Thyroid gland (tissue), 4 donors: ENCODE results near the gene GTF2H1. TPM values are rescaled to one million over a fixed set of nuclear protein-coding genes. Genes with fewer than 3 reads are reported as not detected.

Experiments used
- DNase-seq, 2 donors: peaks; one replicate each; pipeline ENCODE4 v3.0.0-alpha.2; 2019
- H3K27ac ChIP-seq, 3 donors: fragments of 200-600 bp; sonication (generic); 1 replicate in 2 of 3; 2 replicates in 1 of 3; pipeline ENCODE4 v1.5.1; 2016 to 2019; ENCODE audit warnings: mild to moderate bottlenecking in 1 of 3, moderate library complexity in 1 of 3
- H3K27me3 ChIP-seq: fragments of 200-600 bp; sonication (generic); one replicate; pipeline ENCODE4 v1.5.1; 2019
- H3K36me3 ChIP-seq, 2 donors: fragments of 200-600 bp; sonication (generic); one replicate each; pipeline ENCODE4 v1.5.1; 2016 to 2019
- H3K4me1 ChIP-seq, 2 donors: fragments of 200-600 bp; sonication (generic); one replicate each; pipeline ENCODE4 v1.5.1; 2017 to 2019
- H3K4me3 ChIP-seq, 3 donors: fragments of 200-600 bp; sonication (generic); replicated peaks in 1 of 3; 1 replicate in 2 of 3; 2 replicates in 1 of 3; pipeline ENCODE4 v1.5.1; 2016; ENCODE audit warnings: mild to moderate bottlenecking in 1 of 3
- H3K9me3 ChIP-seq: fragments of 200-600 bp; sonication (generic); one replicate; pipeline ENCODE4 v1.5.1; 2017
- POLR2A ChIP-seq, 2 donors: fragments of 450-650 bp; IDR thresholded peaks; one replicate each; pipeline ENCODE4 v1.6.1; 2017; ENCODE audit warnings: antibody characterized with exemption in 2 of 2, mild to moderate bottlenecking in 2 of 2, moderate library complexity in 1 of 2
- WGBS, 2 donors: methylation state at CpG; one replicate each; pipeline ENCODE4 v1.1.5; 2017; 5-methylcytosine and 5-hydroxymethylcytosine counted together
- intact Hi-C: fragments of 100-400 bp; cut with DNase I; formaldehyde crosslinking; loops from one replicate; pipeline ENCODE4 v1.15.1; 2023
- total RNA-seq, 4 donors: library from RNA; depleted of rRNA; stranded (reverse); fragments of >200 nt; gene quantifications; one replicate each; pipeline ENCODE4 v1.2.3, GENCODE V29; 2016
- TF ChIP-seq, protein P1 (sequence below), 6 experiments: fragments of 200-600 bp in 3 of 6; fragments of 450-650 bp in 3 of 6; sonication (generic) in 3 of 6; IDR thresholded peaks; one replicate each; pipeline ENCODE4 v1.5.1; 2016 to 2019; ENCODE audit warnings: antibody characterized with exemption in 6 of 6, mild to moderate bottlenecking in 2 of 6, inconsistent platforms in 1 of 6, moderate library complexity in 1 of 6

GTF2H1 gene
- total RNA-seq, 4 donors from 2014 or later = 61.9 to 81.4 (median 72.4) TPM

DNA sequence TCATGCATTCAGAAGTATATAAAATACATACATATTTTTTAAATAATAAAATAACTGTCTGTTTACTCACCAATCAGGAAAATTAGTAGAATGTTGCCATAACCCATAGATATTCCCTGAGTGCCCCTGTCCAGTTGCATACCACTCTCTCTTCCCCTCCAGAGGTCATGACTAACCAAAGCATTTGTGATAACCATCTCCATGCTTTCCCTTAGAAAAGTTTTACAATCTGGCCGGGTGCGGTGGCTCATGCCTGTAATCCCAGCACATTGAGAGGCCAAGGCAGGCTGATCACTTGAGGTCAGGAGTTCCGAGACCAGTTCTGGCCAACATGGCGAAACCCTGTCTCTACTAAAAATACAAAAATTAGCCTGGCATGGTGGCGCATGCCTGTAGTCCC is 38.8 kb downstream of the GTF2H1 start:
- Histone ChIP-seq H3K27me3 (no peaks in the 10 kb centered on the region), H3K27ac (no peak overlapping the region), H3K36me3 (peaks cover 50 to 58% of the 10 kb centered on the region in 2 donors), H3K4me1 (no peaks in the 10 kb centered on the region), H3K4me3 (no peak overlapping the region), H3K9me3 (no peaks in the 10 kb centered on the region)
- TF ChIP-seq, protein P1, sequence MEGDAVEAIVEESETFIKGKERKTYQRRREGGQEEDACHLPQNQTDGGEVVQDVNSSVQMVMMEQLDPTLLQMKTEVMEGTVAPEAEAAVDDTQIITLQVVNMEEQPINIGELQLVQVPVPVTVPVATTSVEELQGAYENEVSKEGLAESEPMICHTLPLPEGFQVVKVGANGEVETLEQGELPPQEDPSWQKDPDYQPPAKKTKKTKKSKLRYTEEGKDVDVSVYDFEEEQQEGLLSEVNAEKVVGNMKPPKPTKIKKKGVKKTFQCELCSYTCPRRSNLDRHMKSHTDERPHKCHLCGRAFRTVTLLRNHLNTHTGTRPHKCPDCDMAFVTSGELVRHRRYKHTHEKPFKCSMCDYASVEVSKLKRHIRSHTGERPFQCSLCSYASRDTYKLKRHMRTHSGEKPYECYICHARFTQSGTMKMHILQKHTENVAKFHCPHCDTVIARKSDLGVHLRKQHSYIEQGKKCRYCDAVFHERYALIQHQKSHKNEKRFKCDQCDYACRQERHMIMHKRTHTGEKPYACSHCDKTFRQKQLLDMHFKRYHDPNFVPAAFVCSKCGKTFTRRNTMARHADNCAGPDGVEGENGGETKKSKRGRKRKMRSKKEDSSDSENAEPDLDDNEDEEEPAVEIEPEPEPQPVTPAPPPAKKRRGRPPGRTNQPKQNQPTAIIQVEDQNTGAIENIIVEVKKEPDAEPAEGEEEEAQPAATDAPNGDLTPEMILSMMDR (IDR thresholded peaks at IDR 0.05) = no peak
- no peak for TF ChIP-seq POLR2A (IDR thresholded peaks at IDR 0.05)
- no peak for DNase-seq
- WGBS, 2 donors = 98 to 99% methylated on average over 5 of the region's 5 CpGs
- intact Hi-C loops = no loop called here

DNA sequence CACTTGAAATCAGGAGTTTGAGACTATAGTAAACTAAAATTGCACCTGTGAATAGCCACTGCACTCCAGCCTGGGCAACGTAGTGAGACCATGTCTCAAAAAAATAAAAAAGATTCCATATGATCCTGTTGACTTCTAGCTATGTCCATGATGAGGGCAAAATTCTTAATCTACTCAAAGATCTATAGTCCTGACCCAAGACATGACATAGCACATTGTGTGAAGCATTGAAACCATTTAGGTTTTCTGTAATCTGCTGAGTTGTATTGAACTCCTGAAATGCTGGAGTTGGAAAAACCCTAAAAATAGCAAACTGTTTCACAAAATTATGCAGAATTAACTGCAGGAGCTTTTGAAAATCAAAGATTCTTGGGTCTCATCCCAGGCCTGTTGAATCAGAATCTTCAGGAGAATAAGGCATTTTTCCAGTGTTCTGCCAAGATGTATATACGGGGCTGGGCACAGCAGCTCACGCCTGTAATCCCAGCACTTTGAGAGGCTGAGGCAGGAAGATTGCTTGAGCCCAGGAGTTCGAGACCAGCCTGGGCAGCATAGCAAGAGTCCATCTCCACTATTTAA is 42.2 kb downstream of the GTF2H1 start:
- H3K4me3 ChIP-seq = no peak overlapping the region
- peaks cover 41 to 47% of the 10 kb centered on the region in 2 donors for H3K36me3 ChIP-seq
- TF ChIP-seq POLR2A (IDR thresholded peaks at IDR 0.05) = no peak
- TF ChIP-seq, protein P1 (IDR thresholded peaks at IDR 0.05) = no peak
- 93 to 94% methylated on average over 4 of the region's 4 CpGs for WGBS, 2 donors
- H3K9me3 ChIP-seq = no peaks in the 10 kb centered on the region
- DNase-seq = no peak
- intact Hi-C loops = no loop called here
- H3K27me3 ChIP-seq = no peaks in the 10 kb centered on the region
- no peak overlapping the region for H3K27ac ChIP-seq
- H3K4me1 ChIP-seq = no peaks in the 10 kb centered on the region

DNA sequence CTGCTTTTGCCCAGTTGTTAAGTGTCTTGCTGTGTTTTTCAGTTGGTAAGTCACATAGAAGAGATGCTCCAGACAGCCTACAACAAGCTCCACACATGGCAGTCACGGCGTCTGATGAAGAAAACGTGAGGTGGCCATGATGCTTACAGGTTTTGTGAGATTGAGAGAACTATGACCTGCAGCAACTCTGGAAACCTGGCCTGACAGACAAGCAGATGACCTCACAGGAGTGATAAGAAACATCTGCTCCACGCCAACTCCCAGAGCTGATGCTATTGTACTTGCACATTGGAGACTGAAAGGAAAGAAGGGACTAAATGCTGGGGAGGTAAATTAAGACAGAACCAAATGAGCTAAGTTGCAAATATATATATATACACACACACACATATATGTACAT is 43.4 kb downstream of the GTF2H1 start:
- TF ChIP-seq POLR2A (IDR thresholded peaks at IDR 0.05) = no peak
- TF ChIP-seq, protein P1 (IDR thresholded peaks at IDR 0.05) = no peak
- no peak for DNase-seq
- Histone ChIP-seq H3K4me3 (no peak overlapping the region), H3K27me3 (no peaks in the 10 kb centered on the region), H3K9me3 (no peaks in the 10 kb centered on the region), H3K36me3 (peaks cover 37 to 43% of the 10 kb centered on the region in 2 donors), H3K4me1 (no peaks in the 10 kb centered on the region), H3K27ac (no peak overlapping the region)
- 93 to 95% methylated on average over 4 of the region's 4 CpGs for WGBS, 2 donors
- intact Hi-C loops = no loop called here

DNA sequence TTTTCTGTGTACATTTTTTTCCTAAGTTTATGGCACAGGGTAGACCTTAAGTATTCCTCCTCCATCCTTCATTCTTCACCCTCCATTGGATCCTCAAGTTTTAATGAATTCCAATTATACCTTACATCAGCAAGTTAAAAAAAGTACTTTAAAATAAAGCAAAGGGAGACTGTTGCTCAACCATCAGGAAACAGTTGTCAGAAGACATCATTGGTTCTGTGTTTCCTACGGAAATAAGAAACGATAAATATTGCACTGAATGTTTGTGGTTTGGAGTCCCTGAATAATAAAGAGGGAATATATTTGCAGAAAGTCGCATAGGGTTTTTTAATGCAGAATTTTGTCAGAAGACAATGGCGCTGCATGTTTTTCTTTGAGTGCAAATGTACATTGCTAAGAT is 43.9 kb downstream of the GTF2H1 start:
- H3K4me1 ChIP-seq = no peaks in the 10 kb centered on the region
- no peak overlapping the region for H3K27ac ChIP-seq
- H3K27me3 ChIP-seq = no peaks in the 10 kb centered on the region
- no peak overlapping the region for H3K4me3 ChIP-seq
- DNase-seq = no peak
- no peaks in the 10 kb centered on the region for H3K9me3 ChIP-seq
- 83 to 86% methylated on average over 4 of the region's 4 CpGs for WGBS, 2 donors
- intact Hi-C loops = no loop called here
- peaks cover 32 to 37% of the 10 kb centered on the region in 2 donors for H3K36me3 ChIP-seq
- TF ChIP-seq POLR2A (IDR thresholded peaks at IDR 0.05) = no peak
- TF ChIP-seq, protein P1 (IDR thresholded peaks at IDR 0.05) = no peak

DNA sequence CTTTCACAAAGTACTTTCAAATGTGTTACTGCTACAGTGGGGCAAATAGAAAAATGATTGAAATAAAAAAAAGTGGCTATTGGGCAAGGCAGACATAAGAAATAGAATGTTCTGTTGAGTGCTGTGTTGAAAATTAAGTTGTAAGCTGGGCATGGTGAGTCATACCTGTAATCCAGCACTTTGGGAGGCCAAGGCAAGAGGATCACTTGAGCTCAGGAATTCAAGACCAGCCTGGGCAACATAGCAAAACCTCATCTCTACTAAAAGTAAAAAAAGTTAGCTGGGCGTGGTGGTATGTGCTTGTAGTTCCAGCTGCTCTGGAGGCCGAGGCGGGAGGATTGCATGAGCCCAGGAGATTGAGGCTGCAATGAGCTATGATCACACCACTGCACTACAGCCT is 45.1 kb downstream of the GTF2H1 start:
- peaks cover 26 to 28% of the 10 kb centered on the region in 2 donors for H3K36me3 ChIP-seq
- no peak for TF ChIP-seq POLR2A (IDR thresholded peaks at IDR 0.05)
- TF ChIP-seq, protein P1 (IDR thresholded peaks at IDR 0.05) = no peak

More for the DNA sequence above, 45.1 kb downstream of the GTF2H1 start:
- no peak overlapping the region for H3K27ac ChIP-seq
- intact Hi-C loops = no loop called here
- H3K4me1 ChIP-seq = no peaks in the 10 kb centered on the region
- DNase-seq = no peak
- no peak overlapping the region for H3K4me3 ChIP-seq
- H3K9me3 ChIP-seq = no peaks in the 10 kb centered on the region
- 98 to 100% methylated on average over 3 of the region's 3 CpGs for WGBS, 2 donors
- no peaks in the 10 kb centered on the region for H3K27me3 ChIP-seq
